GM12864 (cell line): ENCODE measurements around the gene HSD3B7.
A peak's percentile ranks its signal among the peaks of the same experiment; 100 is the strongest.

ENCODE experiments used
- DNase-seq: peaks from one replicate; pipeline ENCODE4 v3.0.0-alpha.2; 2011; ENCODE audit warnings: low read depth
- H3K4me3 ChIP-seq: 2 replicates; pipeline ENCODE4 v1.5.1; 2011; ENCODE audit warnings: mild to moderate bottlenecking, low read depth, low read length, control low read depth
- CTCF ChIP-seq: IDR thresholded peaks from 2 replicates; pipeline ENCODE4 v1.5.1; 2011; ENCODE audit warnings: low read depth, mild to moderate bottlenecking, moderate library complexity, low read length, control low read depth, inconsistent platforms; ENCODE audit errors: missing control alignments

Gene HSD3B7

DNA sequence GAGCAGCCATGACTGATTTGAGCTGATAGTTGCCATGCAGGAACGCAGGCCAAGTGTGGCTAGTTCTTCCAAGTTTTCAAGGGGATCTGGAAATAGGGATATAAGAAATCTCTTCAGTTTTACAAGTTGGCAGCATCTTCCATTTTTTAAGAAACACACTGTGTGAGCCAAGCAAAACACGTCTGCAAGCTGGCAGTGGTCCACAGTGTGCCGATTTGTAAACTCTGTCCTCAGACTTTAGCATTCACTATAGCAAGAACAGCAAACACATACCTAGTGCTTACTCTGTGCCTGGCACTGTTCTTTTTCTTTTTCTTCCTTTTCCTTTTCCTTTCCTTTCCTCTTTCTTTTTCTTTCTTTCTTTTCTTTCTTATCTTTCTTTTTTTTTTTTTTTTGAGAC, 33.3 kb upstream of the HSD3B7 start:
- H3K4me3 ChIP-seq = no peak overlapping the region
- no peak for TF ChIP-seq CTCF

GRCh38 chr16:30953111-30953510, 31.9 kb upstream of the HSD3B7 start:
- no peak overlapping the region for H3K4me3 ChIP-seq
- no peak for DNase-seq
- TF ChIP-seq CTCF = no peak

More for the DNA sequence above, 33.3 kb upstream of the HSD3B7 start:
- no peak for DNase-seq

DNA sequence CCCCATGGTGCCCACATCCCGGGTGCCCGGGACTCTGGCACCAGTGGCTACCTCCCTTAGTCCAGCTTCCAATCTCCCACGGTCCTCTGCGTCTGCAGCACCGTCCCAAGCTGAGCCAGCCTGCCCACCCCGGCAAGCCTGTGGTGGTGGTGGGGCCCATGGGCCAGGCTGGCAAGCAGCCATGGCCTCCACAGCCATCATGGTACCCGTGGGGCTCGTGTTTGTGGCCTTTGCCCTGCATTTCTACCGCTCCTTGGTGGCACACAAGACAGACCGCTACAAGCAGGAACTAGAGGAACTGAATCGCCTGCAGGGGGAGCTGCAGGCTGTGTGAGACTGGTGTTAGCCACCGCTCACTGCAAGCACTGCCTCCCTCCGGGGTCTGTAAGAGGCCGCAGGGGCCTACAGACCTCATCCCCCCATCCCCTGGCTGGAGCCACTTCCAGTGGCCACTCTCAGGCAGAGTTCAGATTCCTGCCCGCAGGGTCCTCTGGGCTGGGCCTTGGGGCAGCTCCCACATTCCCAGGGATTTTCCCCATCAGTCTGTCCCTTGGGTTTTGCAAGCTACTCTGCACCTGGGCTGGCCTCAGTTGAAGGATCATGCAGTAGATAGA, 31.4 kb upstream of the HSD3B7 start:
- peak; percentile 88 for TF ChIP-seq CTCF
- peak; percentile 59 for DNase-seq
- H3K4me3 ChIP-seq = no peak overlapping the region

DNA sequence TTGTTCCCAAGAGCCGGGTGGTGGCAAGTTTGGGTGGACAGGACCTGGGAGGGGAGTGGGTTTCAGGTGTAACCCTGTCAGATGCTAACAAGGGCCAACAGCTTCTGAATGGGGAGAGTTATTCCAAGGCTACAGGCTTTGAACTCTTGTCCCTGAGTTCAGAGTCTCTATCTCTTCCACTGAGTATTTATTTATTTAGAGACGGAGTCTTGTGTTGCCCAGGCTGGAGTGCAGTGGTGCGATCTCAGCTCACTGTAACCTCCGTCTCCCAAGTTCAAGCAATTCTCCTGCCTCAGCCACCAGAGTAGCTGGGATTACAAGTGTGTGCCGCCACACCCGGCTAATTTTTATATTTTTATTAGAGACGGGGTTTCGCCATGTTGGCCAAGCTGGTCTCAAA, 30.0 kb upstream of the HSD3B7 start:
- no peak overlapping the region for H3K4me3 ChIP-seq
- DNase-seq = no peak
- no peak for TF ChIP-seq CTCF

DNA sequence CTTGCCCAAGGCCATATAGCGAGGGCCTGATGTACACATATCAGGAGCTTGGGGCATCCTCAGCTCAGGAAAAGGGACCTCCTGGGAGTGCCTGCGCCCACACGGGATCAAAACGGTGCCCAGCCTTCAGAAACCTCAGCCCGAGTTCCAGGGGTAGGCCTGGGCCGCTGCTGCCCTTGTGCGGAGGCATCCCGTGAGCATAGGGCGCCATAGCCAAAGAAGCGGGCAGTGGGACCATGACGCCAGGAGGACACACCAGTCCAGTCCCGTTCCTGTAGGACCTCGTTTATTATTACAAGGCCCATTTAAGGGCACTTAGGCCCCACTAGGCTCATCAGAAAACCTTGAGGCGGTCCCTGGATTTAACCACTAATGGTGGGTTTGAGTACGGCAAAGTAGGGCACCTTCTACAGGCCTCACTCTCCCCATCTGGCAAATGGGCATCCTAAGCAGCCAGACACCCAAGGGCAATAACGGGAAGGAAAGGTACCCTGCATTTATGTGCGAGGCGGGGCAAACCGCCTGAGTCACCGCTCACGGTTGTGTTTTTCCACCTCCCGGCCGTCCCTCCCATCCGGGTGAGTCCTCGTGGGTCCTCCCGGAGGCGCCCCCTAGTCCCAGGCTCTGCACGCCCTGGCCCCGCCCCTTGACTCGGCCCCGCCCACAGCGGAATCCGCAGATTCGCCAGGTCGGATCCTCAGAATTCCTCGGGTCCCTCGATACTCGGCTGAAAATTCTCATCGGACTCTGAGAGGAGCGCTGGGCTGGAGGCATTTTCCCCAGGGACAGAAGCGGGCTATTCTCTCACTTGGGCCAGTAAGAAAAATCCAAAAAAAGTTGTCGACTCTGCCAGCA, 28.2 kb upstream of the HSD3B7 start:
- H3K4me3 ChIP-seq = peak overlapping the region; percentile 69
- peak; percentile 36 for TF ChIP-seq CTCF
- DNase-seq = no peak

DNA sequence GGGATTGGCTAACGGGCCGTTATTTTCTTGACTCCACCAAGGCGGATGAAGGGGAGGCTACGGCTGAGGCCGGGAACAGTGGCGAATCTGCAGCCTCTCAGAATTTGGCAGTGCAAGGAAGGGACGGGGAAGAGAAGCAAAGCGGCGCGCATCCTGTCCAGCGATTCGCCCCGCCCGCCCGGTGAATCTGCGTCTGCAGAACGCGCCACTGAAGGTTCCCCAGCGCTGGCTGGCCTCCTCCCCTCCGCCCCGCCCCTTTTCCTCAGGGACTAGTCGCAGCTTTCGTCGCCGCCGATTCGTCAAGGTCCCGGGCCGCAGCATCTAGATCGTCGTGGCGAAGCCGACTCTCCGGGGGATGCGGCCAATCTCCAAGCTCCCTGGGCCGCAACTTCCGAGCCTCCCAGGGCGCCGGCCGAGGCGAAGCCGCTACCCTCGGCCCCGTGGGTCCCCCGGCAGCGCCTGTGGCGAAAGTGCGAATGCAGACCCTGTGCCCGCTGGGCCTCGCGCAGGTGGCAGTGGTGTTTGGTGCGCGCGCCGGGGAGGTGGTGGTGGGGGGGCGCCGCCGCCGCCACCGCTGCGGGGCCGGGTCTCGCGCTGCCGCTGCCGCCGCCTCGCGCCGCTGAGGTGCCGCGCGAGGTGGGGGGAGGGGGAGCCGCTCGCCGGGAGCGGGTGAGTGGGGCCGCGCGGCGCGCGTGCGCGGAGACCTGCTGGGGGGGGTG, 27.4 kb upstream of the HSD3B7 start, which contains the start of gene SETD1A:
Gene SETD1A (plus strand): TSS at position 299 of the 719 bp plus-strand sequence. CDS start 978 bp downstream, outside the sequence.
- H3K4me3 ChIP-seq = peak within 1 kb of the TSS; percentile 69
- peak; percentile 90 for DNase-seq
- TF ChIP-seq CTCF = no peak
